ENCODE data around the gene GOLGB1. TPM values are rescaled to one million over a fixed set of nuclear protein-coding genes. Genes with fewer than 3 reads are reported as not detected.
"Not testable (repeated sequence)": the region's sequence is repeated elsewhere in the genome, so short reads cannot be mapped to it uniquely, and the experiment has no call there.

Gene GOLGB1
- total and polyA plus RNA-seq, 4 donors = 14.5 to 74.0 (median 49.5) TPM

DNA sequence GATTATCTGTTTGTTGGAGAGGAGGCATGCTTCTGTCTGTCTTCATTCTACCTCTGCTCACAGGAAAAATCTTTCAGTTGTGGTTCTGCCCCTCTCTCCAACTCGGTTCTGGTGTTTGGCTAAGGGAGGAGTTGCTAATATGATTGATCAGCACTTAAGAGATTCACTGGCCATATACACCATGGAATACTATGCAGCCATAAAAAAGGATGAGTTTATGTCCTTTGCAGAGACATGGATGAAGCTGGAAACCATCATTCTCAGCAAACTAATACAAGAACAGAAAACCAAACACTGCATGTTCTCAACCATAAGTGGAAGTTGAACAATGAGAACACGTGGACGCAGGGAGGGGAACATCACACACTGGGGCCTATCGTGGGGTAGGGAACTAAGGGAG is 25.6 kb upstream of the GOLGB1 start:
- DNase-seq; H3K4me3 ChIP-seq (ENCODE audit: low read length in 2 of 2); H3K4me1 ChIP-seq (ENCODE audit: control insufficient read depth in 1 of 2, insufficient read depth in 2 of 2, low read length in 2 of 2); H3K36me3 ChIP-seq (ENCODE audit: control insufficient read depth in 1 of 2, insufficient read depth in 2 of 2, low read length in 1 of 2); H3K9me3 ChIP-seq (ENCODE audit: control insufficient read depth, low read length); H3K27me3 ChIP-seq (ENCODE audit: control insufficient read depth in 1 of 2, insufficient read depth in 2 of 2, low read length in 1 of 2); intact Hi-C loops (cut with DNase I); ATAC-seq (ENCODE audit: low FRiP score); H3K27ac ChIP-seq (ENCODE audit: low read depth in 1 of 2, low read length in 2 of 2): not testable (repeated sequence)
- 96 to 98% methylated on average over 4 of the region's 4 CpGs for WGBS, 2 donors

DNA sequence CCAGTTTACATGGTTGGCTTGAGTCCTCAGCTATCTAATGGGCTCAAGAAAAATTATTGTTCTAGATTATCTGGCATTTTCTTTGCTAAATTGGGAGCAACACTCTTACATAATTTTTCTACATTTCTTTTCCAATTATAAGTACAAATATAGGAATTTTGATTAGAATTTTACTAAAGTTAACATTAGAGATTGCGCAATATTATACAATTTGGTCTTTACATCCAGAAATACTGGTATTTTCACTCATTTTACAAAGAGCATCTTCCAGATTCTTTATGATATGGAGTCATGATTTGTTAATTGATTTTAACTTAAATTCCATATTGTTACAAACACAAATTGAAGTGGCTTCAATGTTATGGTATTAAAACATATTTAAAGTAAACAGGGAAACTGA is 19.7 kb upstream of the GOLGB1 start:
- no peaks in the 10 kb centered on the region for H3K27me3 ChIP-seq (ENCODE audit: control insufficient read depth in 1 of 2, insufficient read depth in 2 of 2, low read length in 1 of 2)
- WGBS, 2 donors = 98 to 100% methylated on average over 1 of the region's 1 CpG
- no peak for ATAC-seq (ENCODE audit: low FRiP score)
- no peaks in the 10 kb centered on the region for H3K9me3 ChIP-seq (ENCODE audit: control insufficient read depth, low read length)
- peaks cover 4 to 6% of the 10 kb centered on the region in 2 donors for H3K36me3 ChIP-seq (ENCODE audit: control insufficient read depth in 1 of 2, insufficient read depth in 2 of 2, low read length in 1 of 2)
- DNase-seq = no peak
- H3K4me3 ChIP-seq (ENCODE audit: low read length in 2 of 2) = no peak overlapping the region
- intact Hi-C loops (cut with DNase I) = no loop called here
- no peaks in the 10 kb centered on the region for H3K4me1 ChIP-seq (ENCODE audit: control insufficient read depth in 1 of 2, insufficient read depth in 2 of 2, low read length in 2 of 2)
- H3K27ac ChIP-seq (ENCODE audit: low read depth in 1 of 2, low read length in 2 of 2) = no peak overlapping the region

DNA sequence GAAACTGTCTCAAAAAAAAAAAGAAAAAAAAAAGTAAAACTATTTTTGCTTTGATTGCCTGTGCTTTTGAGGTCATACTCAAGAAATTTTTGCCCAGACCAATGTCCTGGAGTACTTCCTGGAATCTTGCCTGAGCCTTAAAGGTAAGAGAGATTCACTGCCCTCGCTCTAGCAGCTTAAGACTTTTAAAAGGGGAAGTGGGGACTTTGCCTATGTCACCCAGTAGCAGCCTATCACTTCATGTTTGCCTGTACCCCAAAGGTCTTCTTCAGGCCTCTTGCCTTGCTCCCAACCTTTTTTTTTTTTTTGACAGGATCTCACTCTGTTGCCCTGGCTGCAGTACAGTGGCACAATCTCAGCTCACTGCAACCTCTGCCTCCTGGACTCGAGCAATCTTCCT is 18.9 kb upstream of the GOLGB1 start:
- Histone ChIP-seq H3K27me3 (ENCODE audit: control insufficient read depth in 1 of 2, insufficient read depth in 2 of 2, low read length in 1 of 2) (no peaks in the 10 kb centered on the region), H3K4me3 (ENCODE audit: low read length in 2 of 2) (no peak overlapping the region), H3K4me1 (ENCODE audit: control insufficient read depth in 1 of 2, insufficient read depth in 2 of 2, low read length in 2 of 2) (no peaks in the 10 kb centered on the region), H3K9me3 (ENCODE audit: control insufficient read depth, low read length) (no peaks in the 10 kb centered on the region), H3K36me3 (ENCODE audit: control insufficient read depth in 1 of 2, insufficient read depth in 2 of 2, low read length in 1 of 2) (peaks cover 4 to 6% of the 10 kb centered on the region in 2 donors), H3K27ac (ENCODE audit: low read depth in 1 of 2, low read length in 2 of 2) (no peak overlapping the region)
- DNase-seq (no peak), ATAC-seq (ENCODE audit: low FRiP score) (no peak)
- 76 to 96% methylated on average over 2 of the region's 2 CpGs for WGBS, 2 donors
- intact Hi-C loops (cut with DNase I) = no loop called here

DNA sequence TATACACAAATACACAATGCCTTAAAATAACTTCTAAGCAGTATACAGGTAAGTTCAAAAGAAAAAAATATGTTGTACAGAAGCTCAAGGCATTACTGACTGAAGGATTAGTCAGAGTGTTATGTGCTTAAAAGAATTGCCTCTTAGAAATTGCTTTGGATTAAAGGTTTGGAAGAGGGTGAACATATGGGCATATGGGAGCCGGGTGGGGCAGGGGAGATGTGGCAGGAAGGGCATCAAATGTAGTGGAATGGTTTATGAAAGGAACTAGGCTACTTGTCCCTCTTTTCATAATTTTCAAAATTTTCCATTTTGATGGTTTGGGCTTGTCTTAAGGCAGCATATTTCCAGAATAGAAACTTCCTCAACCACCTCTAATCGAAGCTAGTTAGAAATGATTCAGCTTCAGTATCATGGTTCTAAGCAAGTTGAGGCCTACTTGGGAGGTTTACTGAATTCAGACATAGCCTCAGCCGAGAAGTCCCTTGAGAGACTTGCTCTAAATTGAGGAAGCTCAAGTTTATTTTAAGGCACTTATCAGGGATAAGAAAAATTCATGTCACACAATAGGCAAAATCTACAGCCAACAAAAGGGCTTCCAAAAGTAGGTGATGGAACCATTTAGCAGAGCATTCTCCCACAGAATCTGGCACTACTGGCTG is 10.1 kb upstream of the GOLGB1 start:
- ATAC-seq (ENCODE audit: low FRiP score) (no peak), DNase-seq (no peak)
- no peak overlapping the region for H3K27ac ChIP-seq (ENCODE audit: low read depth in 1 of 2, low read length in 2 of 2)
- H3K4me3 ChIP-seq (ENCODE audit: low read length in 2 of 2) = no peak overlapping the region
- intact Hi-C loops (cut with DNase I) = no loop called here
- H3K27me3 ChIP-seq (ENCODE audit: control insufficient read depth in 1 of 2, insufficient read depth in 2 of 2, low read length in 1 of 2) = no peaks in the 10 kb centered on the region
- H3K9me3 ChIP-seq (ENCODE audit: control insufficient read depth, low read length) = no peaks in the 10 kb centered on the region
- H3K36me3 ChIP-seq (ENCODE audit: control insufficient read depth in 1 of 2, insufficient read depth in 2 of 2, low read length in 1 of 2) = no peaks in the 10 kb centered on the region
- H3K4me1 ChIP-seq (ENCODE audit: control insufficient read depth in 1 of 2, insufficient read depth in 2 of 2, low read length in 2 of 2) = no peaks in the 10 kb centered on the region
- WGBS, 2 donors = 65 to 69% methylated on average over 3 of the region's 3 CpGs

DNA sequence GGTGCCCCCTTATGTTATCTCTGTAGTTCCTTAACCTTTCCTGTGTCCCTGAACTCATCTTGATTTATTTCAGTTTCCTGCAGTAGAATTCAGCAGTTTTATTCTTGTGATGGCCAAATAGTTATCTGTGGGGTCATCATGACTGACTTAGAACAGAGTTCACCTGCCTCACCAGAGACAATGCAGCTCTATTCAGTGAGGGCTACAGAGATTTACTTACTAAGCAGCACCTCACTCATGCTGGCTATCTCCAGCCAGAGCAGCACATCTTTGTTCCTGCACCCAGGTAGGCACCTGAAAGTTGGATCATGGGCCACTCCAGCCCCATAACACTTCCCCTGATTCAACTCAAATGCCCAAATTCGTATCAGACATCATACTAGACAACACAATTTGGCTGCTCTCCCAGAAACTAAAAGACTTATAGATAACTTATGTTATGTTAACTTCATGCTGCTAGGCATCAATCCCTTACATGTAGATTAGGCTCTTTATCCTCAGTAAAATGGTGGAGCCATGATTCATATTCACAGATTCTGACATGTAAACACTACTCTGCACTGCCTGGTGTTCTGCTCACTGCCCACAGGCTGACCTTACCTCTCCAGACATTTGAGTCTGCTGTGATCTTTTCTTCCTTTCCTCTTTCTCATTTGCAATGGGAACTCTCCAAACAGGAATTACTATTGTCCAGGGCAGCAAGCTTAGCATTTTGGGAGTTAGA is 9.3 kb upstream of the GOLGB1 start:
- WGBS, 2 donors = 26 to 52% methylated on average over 1 of the region's 1 CpG
- ATAC-seq (ENCODE audit: low FRiP score) = no peak
- no peak for DNase-seq
- Histone ChIP-seq H3K9me3 (ENCODE audit: control insufficient read depth, low read length) (no peaks in the 10 kb centered on the region), H3K27me3 (ENCODE audit: control insufficient read depth in 1 of 2, insufficient read depth in 2 of 2, low read length in 1 of 2) (no peaks in the 10 kb centered on the region), H3K4me1 (ENCODE audit: control insufficient read depth in 1 of 2, insufficient read depth in 2 of 2, low read length in 2 of 2) (no peaks in the 10 kb centered on the region), H3K36me3 (ENCODE audit: control insufficient read depth in 1 of 2, insufficient read depth in 2 of 2, low read length in 1 of 2) (no peaks in the 10 kb centered on the region), H3K4me3 (ENCODE audit: low read length in 2 of 2) (no peak overlapping the region), H3K27ac (ENCODE audit: low read depth in 1 of 2, low read length in 2 of 2) (no peak overlapping the region)
- intact Hi-C loops (cut with DNase I) = no loop called here

DNA sequence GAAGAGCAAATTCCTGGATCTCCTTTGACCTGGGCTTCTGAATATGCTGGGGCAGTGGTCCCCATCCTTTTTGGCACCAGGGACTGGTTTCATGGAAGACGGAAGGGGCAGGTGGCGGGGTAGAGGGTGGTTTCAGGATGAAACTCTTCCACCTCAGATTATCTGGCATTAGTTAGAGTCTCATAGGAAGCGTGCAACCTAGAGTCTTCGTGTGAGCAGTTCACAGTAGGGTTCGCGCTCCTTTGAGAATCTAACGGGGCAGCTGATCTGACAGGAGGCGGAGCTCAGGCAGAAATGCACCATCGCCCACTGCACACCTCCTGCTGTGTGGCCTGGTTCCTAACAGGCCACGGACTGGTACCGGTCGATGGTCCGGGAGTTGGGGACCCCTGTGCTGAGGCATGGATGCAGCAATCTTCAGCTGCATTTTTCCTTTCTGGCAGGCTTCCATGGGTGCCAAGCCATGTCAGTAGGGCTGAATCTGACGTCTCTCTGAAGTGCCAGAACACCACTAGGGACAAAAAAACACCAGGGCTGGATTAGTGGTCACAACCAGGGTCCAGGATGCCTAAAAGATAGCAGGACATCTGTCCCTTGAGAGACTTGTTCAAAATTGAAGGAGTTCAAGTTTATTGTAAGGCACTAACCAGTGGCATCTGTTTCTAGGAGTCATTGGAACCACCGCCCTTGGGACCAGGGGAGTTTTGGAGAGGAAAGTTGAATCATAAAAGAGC is 8.4 kb upstream of the GOLGB1 start:
- 81 to 82% methylated on average over 15 of the region's 15 CpGs for WGBS, 2 donors
- Histone ChIP-seq H3K27me3 (ENCODE audit: control insufficient read depth in 1 of 2, insufficient read depth in 2 of 2, low read length in 1 of 2) (no peaks in the 10 kb centered on the region), H3K4me3 (ENCODE audit: low read length in 2 of 2) (no peak overlapping the region), H3K4me1 (ENCODE audit: control insufficient read depth in 1 of 2, insufficient read depth in 2 of 2, low read length in 2 of 2) (no peaks in the 10 kb centered on the region), H3K36me3 (ENCODE audit: control insufficient read depth in 1 of 2, insufficient read depth in 2 of 2, low read length in 1 of 2) (no peaks in the 10 kb centered on the region), H3K9me3 (ENCODE audit: control insufficient read depth, low read length) (no peaks in the 10 kb centered on the region), H3K27ac (ENCODE audit: low read depth in 1 of 2, low read length in 2 of 2) (no peak overlapping the region)
- intact Hi-C loops (cut with DNase I) = no loop called here
- DNase-seq (no peak), ATAC-seq (ENCODE audit: low FRiP score) (no peak)

DNA sequence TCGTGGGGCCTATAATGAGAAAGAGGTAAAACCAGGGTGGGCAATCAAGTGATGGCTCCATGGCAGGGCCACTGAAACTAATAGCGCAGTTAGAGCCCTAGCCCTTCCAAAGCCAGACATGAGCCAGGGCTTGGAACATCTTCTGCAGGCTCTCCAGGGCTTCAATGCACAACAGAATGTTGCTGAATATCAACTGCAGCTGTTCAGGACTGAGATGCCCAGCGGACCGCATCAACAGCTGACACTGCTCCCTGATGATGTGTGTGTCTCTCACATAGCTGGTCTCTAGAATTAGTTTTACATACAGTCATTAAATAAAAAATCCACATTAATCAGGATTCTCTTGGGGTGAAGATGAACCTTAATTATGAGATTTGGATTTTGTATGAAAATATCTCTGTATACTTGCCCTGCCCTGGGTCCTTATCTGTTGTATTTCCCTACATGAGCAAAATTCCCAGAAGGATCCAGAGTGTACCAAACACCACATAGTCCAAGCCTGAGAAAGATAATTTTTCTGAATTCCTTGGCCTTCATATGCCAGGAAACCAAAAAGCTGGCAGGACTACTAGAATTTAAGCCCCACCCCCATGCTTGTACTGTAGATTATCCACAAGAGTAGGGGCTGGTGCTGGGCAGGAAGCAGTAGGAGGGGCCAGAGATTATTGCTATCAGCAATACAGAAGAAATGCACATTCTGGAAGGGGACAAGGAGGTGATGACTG is 7.7 kb upstream of the GOLGB1 start:
- Histone ChIP-seq H3K36me3 (ENCODE audit: control insufficient read depth in 1 of 2, insufficient read depth in 2 of 2, low read length in 1 of 2) (no peaks in the 10 kb centered on the region), H3K27ac (ENCODE audit: low read depth in 1 of 2, low read length in 2 of 2) (no peak overlapping the region), H3K9me3 (ENCODE audit: control insufficient read depth, low read length) (no peaks in the 10 kb centered on the region), H3K27me3 (ENCODE audit: control insufficient read depth in 1 of 2, insufficient read depth in 2 of 2, low read length in 1 of 2) (no peaks in the 10 kb centered on the region), H3K4me3 (ENCODE audit: low read length in 2 of 2) (no peak overlapping the region), H3K4me1 (ENCODE audit: control insufficient read depth in 1 of 2, insufficient read depth in 2 of 2, low read length in 2 of 2) (no peaks in the 10 kb centered on the region)
- intact Hi-C loops (cut with DNase I) = no loop called here
- ATAC-seq (ENCODE audit: low FRiP score) (no peak), DNase-seq (no peak)
- WGBS, 2 donors = 73 to 74% methylated on average over 4 of the region's 4 CpGs

DNA sequence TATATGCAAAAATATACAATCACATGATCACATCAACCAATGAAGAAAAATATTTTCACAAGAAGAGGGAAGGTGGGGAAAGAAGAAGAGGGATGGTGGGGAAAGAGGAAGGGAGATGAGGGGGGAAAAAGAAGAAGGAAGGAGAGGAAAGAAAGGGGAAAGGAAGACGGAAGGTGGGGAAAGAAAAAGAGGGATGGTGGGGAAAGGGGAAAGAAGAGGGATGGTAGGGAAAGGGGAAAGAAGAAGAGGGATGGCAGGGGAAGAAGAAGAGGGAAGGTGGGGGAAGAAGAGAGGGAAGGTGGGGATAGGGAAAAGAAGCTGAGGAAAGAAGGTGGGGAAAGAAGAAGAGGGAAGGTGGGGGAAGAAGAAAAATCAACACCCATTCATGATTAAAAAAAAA is 3.2 kb upstream of the GOLGB1 start:
- Histone ChIP-seq H3K4me1 (ENCODE audit: control insufficient read depth in 1 of 2, insufficient read depth in 2 of 2, low read length in 2 of 2) (peaks cover 0 to 1% of the 10 kb centered on the region in 2 donors), H3K9me3 (ENCODE audit: control insufficient read depth, low read length) (no peaks in the 10 kb centered on the region)
- 31 to 35% methylated on average over 1 of the region's 1 CpG for WGBS, 2 donors

More for the DNA sequence above, 3.2 kb upstream of the GOLGB1 start:
- H3K27me3 ChIP-seq (ENCODE audit: control insufficient read depth in 1 of 2, insufficient read depth in 2 of 2, low read length in 1 of 2) = no peaks in the 10 kb centered on the region
- ATAC-seq (ENCODE audit: low FRiP score) (no peak), DNase-seq (no peak)
- intact Hi-C loops (cut with DNase I) = no loop called here
- H3K27ac ChIP-seq (ENCODE audit: low read depth in 1 of 2, low read length in 2 of 2) = no peak overlapping the region
- no peaks in the 10 kb centered on the region for H3K36me3 ChIP-seq (ENCODE audit: control insufficient read depth in 1 of 2, insufficient read depth in 2 of 2, low read length in 1 of 2)
- H3K4me3 ChIP-seq (ENCODE audit: low read length in 2 of 2) = no peak overlapping the region

Measured in aorta (tissue), 5 donors.